Stomach (tissue), 4 donors: ENCODE measurements around the gene LCTL.

ENCODE experiments used
- CTCF ChIP-seq, 7 experiments: fragments of 450-650 bp in 4 of 7; fragments of 200-600 bp in 3 of 7; sonication (generic) in 3 of 7; IDR thresholded peaks; one replicate each; pipeline ENCODE4 v1.5.1; 2016 to 2019; ENCODE audit warnings: antibody characterized with exemption in 7 of 7, control low read depth in 2 of 7, mild to moderate bottlenecking in 1 of 7
- EP300 ChIP-seq: sonication (generic); formaldehyde crosslinking; IDR thresholded peaks from one replicate; pipeline ENCODE4 v1.6.1; 2017; ENCODE audit warnings: antibody characterized with exemption
- POLR2AphosphoS5 ChIP-seq, 3 donors: sonication (generic); formaldehyde crosslinking; IDR thresholded peaks; one replicate each; pipeline ENCODE4 v1.6.1; 2016; ENCODE audit warnings: antibody characterized with exemption in 3 of 3

- TF ChIP-seq CTCF (IDR thresholded peaks at IDR 0.05) (no peak), POLR2AphosphoS5 (IDR thresholded peaks at IDR 0.05) (no peak), EP300 (no peak)
These were observed 21.2 kb upstream of the LCTL start for GRCh38 chr15:66587020-66587419.
